GM21381 (cell line): ENCODE measurements around the gene RHAG.

ENCODE experiments used
- ATAC-seq: cut with Tn5 transposase; IDR thresholded peaks from one replicate; pipeline ENCODE4 v1.9.1; 2021; ENCODE audit warnings: mild to moderate bottlenecking, moderate library complexity; ENCODE audit not compliant: unreplicated experiment

The RHAG gene

DNA sequence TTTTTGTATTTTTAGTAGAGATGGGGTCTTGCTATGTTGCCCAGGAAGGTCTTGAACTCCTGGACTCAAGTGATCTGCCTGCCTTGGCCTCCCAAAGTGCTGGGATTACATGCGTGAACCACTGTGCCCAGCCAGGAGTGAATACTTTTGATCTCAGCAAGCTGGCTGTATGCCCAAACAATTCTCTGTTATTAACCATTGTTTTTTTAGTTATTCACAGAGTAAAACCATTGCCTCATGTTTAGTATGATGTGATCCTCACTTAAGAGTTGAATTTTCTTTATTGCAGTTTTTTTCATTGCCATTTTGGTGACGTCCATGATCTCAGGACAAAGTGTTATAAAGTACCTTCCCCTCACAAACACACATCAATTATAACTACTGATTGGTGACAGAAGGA is 71.4 kb downstream of the RHAG start:
- no peak for ATAC-seq

DNA sequence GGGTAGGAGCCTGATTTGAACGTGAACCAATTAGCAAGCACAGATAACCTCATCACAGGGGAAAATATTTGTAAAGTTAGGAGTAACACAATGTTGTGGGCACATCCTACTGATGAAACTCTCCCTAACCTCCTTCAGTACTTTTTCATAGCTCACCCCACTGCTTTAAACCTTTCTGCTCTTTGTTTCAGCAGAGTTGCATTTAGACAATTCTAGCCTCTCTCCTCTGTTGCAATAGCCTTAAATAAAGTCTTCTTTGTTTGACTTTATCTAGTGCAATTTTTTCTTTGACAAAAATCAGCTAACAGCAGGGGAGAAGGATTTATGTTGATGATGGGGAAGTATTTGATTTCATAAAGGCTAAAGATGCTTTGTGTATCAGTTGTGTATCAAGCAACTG is 72.1 kb downstream of the RHAG start:
- ATAC-seq, result no peak

GRCh38 chr6:49563006-49563886 is 73.4 kb downstream of the RHAG start:
- ATAC-seq, result no peak

- no peak for ATAC-seq
Observed at GRCh38 chr6:49558238-49558637, 78.4 kb downstream of the RHAG start.

DNA sequence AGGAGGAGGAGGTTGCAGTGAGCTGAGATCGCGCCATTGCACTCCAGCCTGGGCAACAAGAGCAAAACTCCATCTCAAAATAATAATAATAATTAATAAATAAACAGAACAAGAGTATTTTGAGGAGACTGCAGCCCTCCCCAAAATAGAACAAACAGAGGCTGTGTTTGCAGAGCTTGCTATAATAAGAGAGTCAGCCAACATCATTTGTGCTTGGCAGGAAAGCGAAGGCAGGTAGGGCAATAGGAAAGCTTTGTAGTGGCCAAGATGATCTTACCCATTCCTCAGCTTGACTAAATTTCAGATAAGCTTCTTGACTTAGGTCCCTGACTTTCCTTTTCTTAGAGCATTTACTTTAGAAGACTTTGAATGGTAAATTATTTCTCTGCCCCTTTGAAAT is 79.5 kb downstream of the RHAG start:
- ATAC-seq, result no peak

GRCh38 chr6:49556429-49556837 is 80.2 kb downstream of the RHAG start:
- ATAC-seq, result no peak

GRCh38 chr6:49555951-49556350 is 80.7 kb downstream of the RHAG start:
- ATAC-seq, result no peak
